ENCODE results near the gene CASP7. TPM values are rescaled to one million over a fixed set of nuclear protein-coding genes. Genes with fewer than 3 reads are reported as not detected.

CASP7 gene
- total RNA-seq, 1 experiment from 2014 or later: 22.7 TPM

DNA sequence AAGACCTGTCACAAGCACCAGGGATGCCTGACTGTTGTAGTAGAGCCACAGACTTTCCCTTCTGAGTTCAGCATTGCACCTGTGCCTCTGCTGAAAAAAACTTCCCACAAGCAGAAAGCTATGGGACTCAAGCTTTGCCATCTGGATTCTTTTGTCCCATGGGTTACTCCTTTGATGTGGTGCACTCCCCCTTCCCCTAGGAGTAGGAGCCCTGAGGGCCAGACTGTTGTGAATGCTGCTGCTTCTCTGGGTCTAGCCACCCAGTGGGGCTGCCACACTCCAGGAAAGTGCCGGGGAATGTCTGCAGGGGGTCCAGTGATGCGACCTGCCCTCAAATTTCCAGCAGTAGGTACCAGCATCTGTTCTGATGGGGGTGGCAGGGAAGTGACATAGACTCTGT lies 11.7 kb downstream of the CASP7 start:
- TF ChIP-seq, protein P1, sequence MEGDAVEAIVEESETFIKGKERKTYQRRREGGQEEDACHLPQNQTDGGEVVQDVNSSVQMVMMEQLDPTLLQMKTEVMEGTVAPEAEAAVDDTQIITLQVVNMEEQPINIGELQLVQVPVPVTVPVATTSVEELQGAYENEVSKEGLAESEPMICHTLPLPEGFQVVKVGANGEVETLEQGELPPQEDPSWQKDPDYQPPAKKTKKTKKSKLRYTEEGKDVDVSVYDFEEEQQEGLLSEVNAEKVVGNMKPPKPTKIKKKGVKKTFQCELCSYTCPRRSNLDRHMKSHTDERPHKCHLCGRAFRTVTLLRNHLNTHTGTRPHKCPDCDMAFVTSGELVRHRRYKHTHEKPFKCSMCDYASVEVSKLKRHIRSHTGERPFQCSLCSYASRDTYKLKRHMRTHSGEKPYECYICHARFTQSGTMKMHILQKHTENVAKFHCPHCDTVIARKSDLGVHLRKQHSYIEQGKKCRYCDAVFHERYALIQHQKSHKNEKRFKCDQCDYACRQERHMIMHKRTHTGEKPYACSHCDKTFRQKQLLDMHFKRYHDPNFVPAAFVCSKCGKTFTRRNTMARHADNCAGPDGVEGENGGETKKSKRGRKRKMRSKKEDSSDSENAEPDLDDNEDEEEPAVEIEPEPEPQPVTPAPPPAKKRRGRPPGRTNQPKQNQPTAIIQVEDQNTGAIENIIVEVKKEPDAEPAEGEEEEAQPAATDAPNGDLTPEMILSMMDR (IDR thresholded peaks at IDR 0.05; ENCODE audit: unreplicated experiment): no peak
- no peak overlapping the region for H3K27ac Mint-ChIP-seq (ENCODE audit: unreplicated experiment)
- DNase-seq: no peak
- BruUV-seq (replicated peaks): no TSS peak
- no peak overlapping the region for H3K4me3 Mint-ChIP-seq (ENCODE audit: low read depth, unreplicated experiment)
- CTCF ChIA-PET: no interaction called here
- no peaks in the 10 kb centered on the region for H3K4me1 Mint-ChIP-seq (ENCODE audit: low read depth, unreplicated experiment)
- peaks cover 3% of the 10 kb centered on the region for H3K9me3 Mint-ChIP-seq (ENCODE audit: low read depth, unreplicated experiment)
- intact Hi-C loops (cut with micrococcal nuclease; ENCODE audit: unreplicated experiment): no loop called here
- no peaks in the 10 kb centered on the region for H3K27me3 Mint-ChIP-seq (ENCODE audit: unreplicated experiment)
- H3K36me3 Mint-ChIP-seq (ENCODE audit: insufficient read depth, unreplicated experiment): no peaks in the 10 kb centered on the region

DNA sequence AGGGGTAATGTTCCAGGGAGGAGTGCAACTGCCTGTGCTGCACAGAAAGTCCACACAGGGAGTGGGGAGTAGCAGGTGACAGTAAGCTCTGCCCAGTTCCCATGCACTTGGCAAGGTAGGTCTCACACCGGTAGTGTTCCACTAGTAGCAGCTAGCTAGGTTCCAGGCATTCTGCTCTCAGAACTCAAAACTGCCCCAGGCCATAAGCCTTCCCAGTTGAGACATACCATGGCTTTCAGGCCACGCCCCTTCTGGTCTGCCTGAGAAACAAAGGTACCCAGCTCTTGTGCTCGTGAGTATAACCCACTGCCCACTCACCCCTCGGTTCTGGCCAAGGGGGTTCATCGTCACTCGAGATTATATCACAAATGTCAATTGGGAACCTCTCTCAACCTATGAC lies 12.6 kb downstream of the CASP7 start:
- Mint-ChIP-seq H3K27me3 (ENCODE audit: unreplicated experiment) (no peaks in the 10 kb centered on the region), H3K4me3 (ENCODE audit: low read depth, unreplicated experiment) (no peak overlapping the region), H3K27ac (ENCODE audit: unreplicated experiment) (no peak overlapping the region), H3K9me3 (ENCODE audit: low read depth, unreplicated experiment) (peaks cover 3% of the 10 kb centered on the region), H3K36me3 (ENCODE audit: insufficient read depth, unreplicated experiment) (no peaks in the 10 kb centered on the region), H3K4me1 (ENCODE audit: low read depth, unreplicated experiment) (no peaks in the 10 kb centered on the region)
- CTCF ChIA-PET: interaction anchor here (0.5 kb wide), 1 partner anchor 33 kb away, joined by 5 read pairs; no protein-coding TSS in a partner anchor
- DNase-seq: no peak
- TF ChIP-seq, protein P1 (IDR thresholded peaks at IDR 0.05; ENCODE audit: unreplicated experiment): no peak
- BruUV-seq (replicated peaks): no TSS peak
- intact Hi-C loops (cut with micrococcal nuclease; ENCODE audit: unreplicated experiment): no loop called here

- no TSS peak for BruUV-seq (replicated peaks)
- CTCF ChIA-PET: no interaction called here
- Mint-ChIP-seq H3K27ac (ENCODE audit: unreplicated experiment) (no peak overlapping the region), H3K27me3 (ENCODE audit: unreplicated experiment) (no peaks in the 10 kb centered on the region), H3K4me1 (ENCODE audit: low read depth, unreplicated experiment) (no peaks in the 10 kb centered on the region), H3K9me3 (ENCODE audit: low read depth, unreplicated experiment) (peaks cover under 1% of the 10 kb centered on the region), H3K4me3 (ENCODE audit: low read depth, unreplicated experiment) (no peak overlapping the region), H3K36me3 (ENCODE audit: insufficient read depth, unreplicated experiment) (no peaks in the 10 kb centered on the region)
- DNase-seq: no peak
- intact Hi-C loops (cut with micrococcal nuclease; ENCODE audit: unreplicated experiment): no loop called here
- TF ChIP-seq, protein P1 (IDR thresholded peaks at IDR 0.05; ENCODE audit: unreplicated experiment): no peak
Observed at GRCh38 chr10:113693348-113693747, 13.6 kb downstream of the CASP7 start.

DNA sequence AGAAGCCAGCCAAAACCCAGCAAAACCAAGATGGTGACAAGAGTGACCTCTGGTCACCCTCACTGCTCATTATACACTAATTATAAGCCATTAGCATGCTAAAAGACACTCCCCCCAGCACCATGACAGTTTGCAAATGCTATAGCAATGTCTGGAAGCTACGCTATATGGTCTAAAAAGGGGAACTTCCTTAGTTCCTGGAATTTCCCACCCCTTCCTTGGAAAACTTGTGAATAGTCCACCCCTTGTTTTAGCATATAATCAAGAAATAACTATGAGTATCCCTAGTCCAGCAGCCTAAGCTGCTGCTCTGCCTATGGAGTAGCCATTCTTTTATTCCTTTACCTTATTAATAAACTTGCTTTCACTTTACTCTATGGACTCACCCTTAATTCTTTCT lies 16.0 kb downstream of the CASP7 start:
- no peaks in the 10 kb centered on the region for H3K36me3 Mint-ChIP-seq (ENCODE audit: insufficient read depth, unreplicated experiment)
- CTCF ChIA-PET: no interaction called here
- no peaks in the 10 kb centered on the region for H3K9me3 Mint-ChIP-seq (ENCODE audit: low read depth, unreplicated experiment)
- no peak overlapping the region for H3K4me3 Mint-ChIP-seq (ENCODE audit: low read depth, unreplicated experiment)
- no peaks in the 10 kb centered on the region for H3K4me1 Mint-ChIP-seq (ENCODE audit: low read depth, unreplicated experiment)
- TF ChIP-seq, protein P1 (IDR thresholded peaks at IDR 0.05; ENCODE audit: unreplicated experiment): no peak
- H3K27me3 Mint-ChIP-seq (ENCODE audit: unreplicated experiment): no peaks in the 10 kb centered on the region
- intact Hi-C loops (cut with micrococcal nuclease; ENCODE audit: unreplicated experiment): no loop called here
- DNase-seq: no peak
- no TSS peak for BruUV-seq (replicated peaks)
- H3K27ac Mint-ChIP-seq (ENCODE audit: unreplicated experiment): no peak overlapping the region
